ENCODE results near the gene TNFAIP2. TPM values are rescaled to one million over a fixed set of nuclear protein-coding genes. Genes with fewer than 3 reads are reported as not detected.

TNFAIP2 gene
- total and polyA plus RNA-seq, 2 donors (not counting 3 experiments of a cell fraction or from before 2014, with no cell fraction given): 31.6 to 42.7 TPM

DNA sequence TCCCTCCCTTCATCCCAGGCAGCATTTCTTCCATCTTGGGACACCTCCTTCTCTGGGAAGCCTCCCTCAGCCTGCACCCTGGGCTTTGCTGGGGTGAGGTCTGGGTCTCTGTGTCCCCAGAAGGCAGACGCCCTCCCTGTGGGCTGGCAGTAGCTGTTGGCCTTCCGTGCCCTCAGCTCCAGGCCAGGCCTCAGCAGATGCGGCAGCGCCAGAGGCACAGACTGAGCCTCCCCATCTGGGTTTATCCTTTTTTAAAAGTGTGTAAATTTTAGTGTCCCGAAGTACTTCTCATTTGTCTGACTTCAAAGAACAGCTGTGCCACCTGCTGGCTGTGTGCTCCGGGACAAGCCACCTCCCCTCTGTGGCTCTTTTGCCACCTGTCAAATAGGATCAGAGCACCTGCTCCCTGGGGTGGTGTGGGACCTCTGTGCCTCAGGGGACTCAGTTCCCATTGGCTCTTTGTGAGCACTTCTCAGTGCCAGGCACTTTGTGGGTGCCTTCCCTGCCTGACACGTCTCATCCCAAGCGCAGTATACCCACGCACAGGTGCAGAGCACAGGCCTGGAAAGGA, 17.6 kb upstream of the TNFAIP2 start:
- no peak overlapping the region for H2AFZ ChIP-seq (ENCODE audit: low read depth, low read length)
- H3K9me1 ChIP-seq (replicated peaks; ENCODE audit: control insufficient read depth, extremely low read depth, insufficient read depth, low read length): no peaks in the 10 kb centered on the region
- no peaks in the 10 kb centered on the region for H4K20me1 ChIP-seq (replicated peaks; ENCODE audit: control insufficient read depth, extremely low read depth, insufficient read depth, low read length)
- no peak overlapping the region for H3K4me2 ChIP-seq (ENCODE audit: insufficient read depth, low read length)
- H3K9me3 ChIP-seq (replicated peaks; ENCODE audit: control insufficient read depth, insufficient read depth, low read length): no peaks in the 10 kb centered on the region
- FAIRE-seq: no peak
- no peak overlapping the region for H3K4me3 ChIP-seq (replicated peaks in 1 of 3; ENCODE audit: insufficient read depth in 1 of 3, low read depth in 1 of 3, low read length in 3 of 3)
- H3K4me1 ChIP-seq (ENCODE audit: control insufficient read depth, extremely low read depth, insufficient read depth, low read length): peaks cover 6% of the 10 kb centered on the region
- no peak for TF ChIP-seq EZH2 (IDR thresholded peaks at IDR 0.05; ENCODE audit: borderline replicate concordance, low read depth, low read length, severe bottlenecking)
- TF ChIP-seq FOS (IDR thresholded peaks at IDR 0.05; ENCODE audit: borderline replicate concordance, insufficient read depth, low read length): no peak
- no peak for TF ChIP-seq POLR2AphosphoS5 (IDR thresholded peaks at IDR 0.05; ENCODE audit: insufficient read depth, low read depth, low read length)
- no peak for TF ChIP-seq GATA2 (IDR thresholded peaks at IDR 0.05; ENCODE audit: insufficient read depth, insufficient read length, low read depth, low read length)
- no peak for TF ChIP-seq POLR2A (IDR thresholded peaks at IDR 0.05; ENCODE audit: low read depth, low read length)
- TF ChIP-seq, protein P1, sequence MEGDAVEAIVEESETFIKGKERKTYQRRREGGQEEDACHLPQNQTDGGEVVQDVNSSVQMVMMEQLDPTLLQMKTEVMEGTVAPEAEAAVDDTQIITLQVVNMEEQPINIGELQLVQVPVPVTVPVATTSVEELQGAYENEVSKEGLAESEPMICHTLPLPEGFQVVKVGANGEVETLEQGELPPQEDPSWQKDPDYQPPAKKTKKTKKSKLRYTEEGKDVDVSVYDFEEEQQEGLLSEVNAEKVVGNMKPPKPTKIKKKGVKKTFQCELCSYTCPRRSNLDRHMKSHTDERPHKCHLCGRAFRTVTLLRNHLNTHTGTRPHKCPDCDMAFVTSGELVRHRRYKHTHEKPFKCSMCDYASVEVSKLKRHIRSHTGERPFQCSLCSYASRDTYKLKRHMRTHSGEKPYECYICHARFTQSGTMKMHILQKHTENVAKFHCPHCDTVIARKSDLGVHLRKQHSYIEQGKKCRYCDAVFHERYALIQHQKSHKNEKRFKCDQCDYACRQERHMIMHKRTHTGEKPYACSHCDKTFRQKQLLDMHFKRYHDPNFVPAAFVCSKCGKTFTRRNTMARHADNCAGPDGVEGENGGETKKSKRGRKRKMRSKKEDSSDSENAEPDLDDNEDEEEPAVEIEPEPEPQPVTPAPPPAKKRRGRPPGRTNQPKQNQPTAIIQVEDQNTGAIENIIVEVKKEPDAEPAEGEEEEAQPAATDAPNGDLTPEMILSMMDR (IDR thresholded peaks at IDR 0.05; ENCODE audit: extremely low read depth in 1 of 2, insufficient read depth in 1 of 2, low read depth in 1 of 2, low read length in 2 of 2): no peak
- no peak for TF ChIP-seq MAX (IDR thresholded peaks at IDR 0.05; ENCODE audit: insufficient read depth, insufficient read length)
- TF ChIP-seq JUN (IDR thresholded peaks at IDR 0.05; ENCODE audit: borderline replicate concordance, insufficient read depth, insufficient read length, low read depth): no peak
- no peaks in the 10 kb centered on the region for H3K79me2 ChIP-seq (ENCODE audit: control insufficient read depth, insufficient read depth, low read length)
- POLR2A ChIA-PET: no interaction called here
- H3K27me3 ChIP-seq (ENCODE audit: control insufficient read depth in 2 of 2, insufficient read depth in 2 of 2, low read length in 2 of 2): peaks cover 28 to 29% of the 10 kb centered on the region in 2 experiments
- dilution Hi-C loops (cut with MboI; ENCODE audit: extremely low pct_ligation_motif_present, low sequenced_read_pairs) (no loop called here), intact Hi-C loops (cut with micrococcal nuclease) (loop anchor here (1.0 kb wide), 3 partner anchors 36 to 187 kb away; no protein-coding TSS in a partner anchor)
- DNase-seq (ENCODE audit: low read depth, low spot score): no peak
- CTCF ChIA-PET: interaction anchor here (0.8 to 7.9 kb wide), 40 partner anchors 10 to 412 kb away, joined by 3 to 257 read pairs (median 12); partner anchors contain the start of genes EXOC3L4 and TNFAIP2
- no TSS peak for BruUV-seq (replicated peaks)
- no peaks in the 10 kb centered on the region for H3K36me3 ChIP-seq (ENCODE audit: control insufficient read depth in 2 of 2, extremely low read depth in 1 of 2, insufficient read depth in 2 of 2, low read length in 2 of 2)
- no peak overlapping the region for H3K9ac ChIP-seq (replicated peaks; ENCODE audit: extremely low read depth, insufficient read depth, low read length)
- no peak overlapping the region for H3K27ac ChIP-seq (ENCODE audit: insufficient read depth, low read depth, low read length)
